Transverse colon (tissue), 3 donors: ENCODE results near the gene PEF1.
A peak's percentile ranks its signal among the peaks of the same experiment; 100 is the strongest.

Experiments
- CTCF ChIP-seq, 5 experiments: fragments of 200-600 bp in 3 of 5; fragments of 450-650 bp in 2 of 5; sonication (generic) in 3 of 5; IDR thresholded peaks; 1 replicate in 2 of 5; 2 replicates in 3 of 5; pipeline ENCODE4 v1.5.1; 2016 to 2017; ENCODE audit warnings: antibody characterized with exemption in 5 of 5, inconsistent platforms in 3 of 5, mild to moderate bottlenecking in 2 of 5, moderate library complexity in 1 of 5
- EP300 ChIP-seq: sonication (generic); formaldehyde crosslinking; IDR thresholded peaks from one replicate; pipeline ENCODE4 v1.6.1; 2017; ENCODE audit warnings: antibody characterized with exemption, low read depth
- POLR2A ChIP-seq: fragments of 450-650 bp; IDR thresholded peaks from one replicate; pipeline ENCODE4 v1.6.1; 2016; ENCODE audit warnings: antibody characterized with exemption, mild to moderate bottlenecking, moderate library complexity

GRCh38 chr1:31645274-31645568 lies 545 bp upstream of the PEF1 start:
- TF ChIP-seq EP300 (peak; percentile 1), CTCF (IDR thresholded peaks at IDR 0.05) (no peak), POLR2A (no peak)
